ENCODE measurements around the gene SLC22A8. TPM values are rescaled to one million over a fixed set of nuclear protein-coding genes. Genes with fewer than 3 reads are reported as not detected.
A peak's percentile ranks its signal among the peaks of the same experiment; 100 is the strongest.

The SLC22A8 gene
- total RNA-seq, 1 donor from 2014 or later: not detected

- Mint-ChIP-seq H3K9me3 (no peaks in the 10 kb centered on the region), H3K27me3 (ENCODE audit: insufficient read depth, low read depth) (peaks cover 4% of the 10 kb centered on the region), H3K36me3 (no peaks in the 10 kb centered on the region), H3K4me1 (peaks cover 12% of the 10 kb centered on the region), H3K27ac (no peak overlapping the region), H3K4me3 (no peak overlapping the region)
- no peak overlapping the region for H3K9ac ChIP-seq
- DNase-seq (ENCODE audit: low spot score): no peak
- no peaks in the 10 kb centered on the region for H3K36me3 ChIP-seq
- no peaks in the 10 kb centered on the region for H4K20me1 ChIP-seq (ENCODE audit: low read depth)
- H3K79me2 ChIP-seq (ENCODE audit: low read depth): no peaks in the 10 kb centered on the region
- no peak overlapping the region for H3K4me2 ChIP-seq
- H3F3A ChIP-seq (ENCODE audit: low read depth): no peaks in the 10 kb centered on the region
- H3K4me3 ChIP-seq: no peak overlapping the region
- H3K9me3 ChIP-seq (ENCODE audit: low read depth): no peaks in the 10 kb centered on the region
- no peak overlapping the region for H3K27ac ChIP-seq
- H3K27me3 ChIP-seq: no peaks in the 10 kb centered on the region
- no peak overlapping the region for H2AFZ ChIP-seq (replicated peaks)
- H3K4me1 ChIP-seq: peaks cover 7% of the 10 kb centered on the region
- no peak for TF ChIP-seq EZH2 (IDR thresholded peaks at IDR 0.05)
- TF ChIP-seq CTCF (IDR thresholded peaks at IDR 0.05): no peak
- no peak for TF ChIP-seq EZH2phosphoT487 (IDR thresholded peaks at IDR 0.05)
Observed at GRCh38 chr11:62961017-62961570, 54.5 kb downstream of the SLC22A8 start.

DNA sequence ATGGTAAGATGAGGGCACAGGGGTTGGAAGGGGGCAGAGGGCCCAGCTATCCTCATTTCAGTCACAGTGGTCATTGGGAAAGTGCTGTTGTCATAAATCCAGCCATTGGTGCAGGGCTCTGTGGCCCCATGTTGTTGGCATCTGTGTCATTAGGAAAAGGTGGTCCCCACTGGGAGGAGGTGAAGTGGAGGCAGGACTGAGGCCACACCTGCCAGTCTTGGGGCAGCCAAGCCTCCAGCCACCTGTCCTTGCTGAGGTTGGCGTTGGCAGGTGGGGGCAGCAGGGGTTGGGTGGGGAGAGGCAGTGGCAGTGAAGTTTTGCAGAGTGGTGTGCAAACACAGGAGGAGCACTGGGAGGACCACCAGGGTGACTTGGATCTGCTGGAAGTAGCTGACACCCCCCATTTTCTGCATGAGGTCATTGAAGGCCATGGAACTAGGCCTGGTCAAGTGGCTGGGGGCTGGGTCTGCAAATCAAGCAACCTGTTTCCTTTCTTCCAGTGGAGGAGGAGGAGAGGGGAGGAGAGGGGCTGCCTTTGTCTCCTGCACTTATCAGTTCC, 56.1 kb downstream of the SLC22A8 start:
- Histone ChIP-seq H3K27ac (no peak overlapping the region), H3F3A (ENCODE audit: low read depth) (no peaks in the 10 kb centered on the region), H3K9ac (no peak overlapping the region), H3K9me3 (ENCODE audit: low read depth) (no peaks in the 10 kb centered on the region), H3K4me1 (peaks cover 7% of the 10 kb centered on the region), H2AFZ (replicated peaks) (no peak overlapping the region), H4K20me1 (ENCODE audit: low read depth) (no peaks in the 10 kb centered on the region), H3K36me3 (no peaks in the 10 kb centered on the region), H3K4me2 (no peak overlapping the region), H3K27me3 (no peaks in the 10 kb centered on the region), H3K79me2 (ENCODE audit: low read depth) (no peaks in the 10 kb centered on the region), H3K4me3 (no peak overlapping the region)
- no peak for TF ChIP-seq EZH2 (IDR thresholded peaks at IDR 0.05)
- no peak for TF ChIP-seq CTCF (IDR thresholded peaks at IDR 0.05)
- Mint-ChIP-seq H3K9me3 (no peaks in the 10 kb centered on the region), H3K36me3 (no peaks in the 10 kb centered on the region), H3K27me3 (ENCODE audit: insufficient read depth, low read depth) (peaks cover 9% of the 10 kb centered on the region), H3K4me1 (peaks cover 12% of the 10 kb centered on the region), H3K4me3 (no peak overlapping the region), H3K27ac (peak overlapping the region; percentile 32)
- DNase-seq (ENCODE audit: low spot score): no peak

DNA sequence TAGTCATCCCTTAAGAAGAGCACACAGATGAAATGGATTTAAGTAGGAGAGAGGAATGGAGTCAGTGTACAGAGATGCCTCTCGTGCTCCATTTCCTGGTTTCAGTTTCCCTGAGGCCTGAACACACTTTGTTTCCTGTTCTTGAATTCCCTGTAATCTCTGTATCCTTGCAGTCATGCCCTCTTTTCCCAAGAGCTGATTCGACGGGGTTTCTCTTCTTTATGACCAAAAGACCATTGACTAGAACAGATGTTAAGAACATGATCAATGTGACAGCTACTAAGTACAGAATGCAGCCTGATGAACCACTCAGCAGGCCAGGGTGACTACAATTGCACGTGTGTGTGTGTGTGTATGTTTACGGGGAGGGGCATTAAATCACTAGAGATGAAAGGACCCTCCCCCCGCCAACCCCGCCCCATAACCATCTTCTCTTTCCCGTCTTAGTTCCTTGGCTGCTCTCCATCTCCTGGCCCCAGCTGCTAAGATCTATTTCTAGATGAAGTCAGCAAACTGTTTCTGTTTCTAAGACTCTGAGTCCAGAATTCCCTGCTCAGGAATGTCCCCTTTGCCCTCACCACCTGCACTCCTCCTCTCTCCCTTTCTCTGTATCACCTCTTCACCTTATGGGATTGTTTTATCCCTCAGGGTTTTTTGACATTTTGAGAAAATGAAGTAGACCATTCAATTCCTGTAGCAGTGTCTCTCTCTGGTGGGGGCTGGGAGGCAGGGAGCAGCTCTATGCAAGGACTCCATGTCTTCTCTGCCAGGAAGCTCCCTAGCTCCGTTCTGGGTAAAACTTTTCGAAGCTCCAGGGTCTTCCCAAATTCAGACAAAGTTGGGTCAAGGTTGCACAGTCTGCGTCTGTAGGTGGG, 56.9 kb downstream of the SLC22A8 start:
- no peak overlapping the region for H3K27ac ChIP-seq
- no peaks in the 10 kb centered on the region for H3K79me2 ChIP-seq (ENCODE audit: low read depth)
- TF ChIP-seq EZH2phosphoT487 (IDR thresholded peaks at IDR 0.05) (no peak), EZH2 (IDR thresholded peaks at IDR 0.05) (no peak), CTCF (IDR thresholded peaks at IDR 0.05) (no peak)

More for the DNA sequence above, 56.9 kb downstream of the SLC22A8 start:
- H4K20me1 ChIP-seq (ENCODE audit: low read depth): no peaks in the 10 kb centered on the region
- DNase-seq (ENCODE audit: low spot score): no peak
- Mint-ChIP-seq H3K27ac (peak overlapping the region; percentile 32), H3K9me3 (no peaks in the 10 kb centered on the region), H3K4me1 (peaks cover 12% of the 10 kb centered on the region), H3K27me3 (ENCODE audit: insufficient read depth, low read depth) (peaks cover 9% of the 10 kb centered on the region), H3K36me3 (no peaks in the 10 kb centered on the region), H3K4me3 (no peak overlapping the region)
- H3K9ac ChIP-seq: no peak overlapping the region
- no peaks in the 10 kb centered on the region for H3K9me3 ChIP-seq (ENCODE audit: low read depth)
- H2AFZ ChIP-seq (replicated peaks): peak overlapping the region; percentile 9
- H3K36me3 ChIP-seq: no peaks in the 10 kb centered on the region
- no peak overlapping the region for H3K4me2 ChIP-seq
- no peaks in the 10 kb centered on the region for H3K27me3 ChIP-seq
- no peaks in the 10 kb centered on the region for H3F3A ChIP-seq (ENCODE audit: low read depth)
- H3K4me3 ChIP-seq: no peak overlapping the region
- peaks cover 7% of the 10 kb centered on the region for H3K4me1 ChIP-seq

Measured in neural progenitor cell (in vitro differentiated cells).